Common myeloid progenitor, CD34-positive (primary cell): ENCODE measurements around the gene BRINP3.

Experiments used
- CTCF ChIA-PET: fragments of 350-600 bp; sonication (Branson Sonifier 250); formaldehyde crosslinking; loops from one replicate; lab custom pipeline; 2021; ENCODE audit warnings: antibody characterized with exemption; lab: Charles Lee
- POLR2A ChIA-PET: fragments of 350-600 bp; sonication (Branson Sonifier 250); formaldehyde crosslinking; loops from one replicate; lab custom pipeline; 2021; ENCODE audit warnings: antibody characterized with exemption; lab: Charles Lee
- DNase-seq, 3 donors: peaks; one replicate each; pipeline versions ENCODE4 v3.0.0 to v3.0.0-alpha.2; 2013
- H3K27ac ChIP-seq, 2 experiments: 1 replicate in 1 of 2; 2 replicates in 1 of 2; pipeline ENCODE4 v1.7.0; 2013; ENCODE audit warnings: inconsistent platforms in 2 of 2, low read length in 2 of 2, mild to moderate bottlenecking in 2 of 2, low read depth in 1 of 2, moderate library complexity in 1 of 2; ENCODE audit not compliant: severe bottlenecking in 2 of 2, insufficient read depth in 1 of 2, poor library complexity in 1 of 2
- H3K27me3 ChIP-seq, 5 experiments: replicated peaks in 2 of 5; 1 replicate in 3 of 5; 2 replicates in 2 of 5; pipeline versions ENCODE4 v1.6.1 to v1.7.0; 2013; ENCODE audit warnings: low read length in 4 of 5, mild to moderate bottlenecking in 2 of 5, moderate library complexity in 2 of 5, inconsistent platforms in 1 of 5; ENCODE audit not compliant: insufficient read depth in 5 of 5, control insufficient read depth in 4 of 5
- H3K36me3 ChIP-seq, 4 experiments: 1 replicate in 2 of 4; 2 replicates in 2 of 4; pipeline versions ENCODE4 v1.6.1 to v1.7.0; 2013; ENCODE audit warnings: low read length in 3 of 4, control low read depth in 1 of 4, mild to moderate bottlenecking in 1 of 4; ENCODE audit not compliant: control insufficient read depth in 4 of 4, insufficient read depth in 4 of 4
- H3K4me1 ChIP-seq, 4 experiments: 1 replicate in 3 of 4; 2 replicates in 1 of 4; pipeline versions ENCODE4 v1.6.1 to v1.7.1; 2013; ENCODE audit warnings: low read length in 3 of 4, mild to moderate bottlenecking in 3 of 4, control low read depth in 1 of 4, inconsistent platforms in 1 of 4, moderate library complexity in 1 of 4; ENCODE audit not compliant: control insufficient read depth in 4 of 4, insufficient read depth in 4 of 4; ENCODE audit errors: control extremely low read depth in 1 of 4
- H3K4me3 ChIP-seq, 7 experiments: 1 replicate in 4 of 7; 2 replicates in 3 of 7; pipeline versions ENCODE4 v1.5.1 to v1.7.0; 2013; ENCODE audit warnings: mild to moderate bottlenecking in 7 of 7, low read length in 6 of 7, moderate library complexity in 6 of 7, inconsistent platforms in 2 of 7, low read depth in 2 of 7, control low read depth in 1 of 7; ENCODE audit not compliant: insufficient read depth in 4 of 7, control insufficient read depth in 1 of 7; ENCODE audit errors: extremely low read depth in 1 of 7
- H3K9me3 ChIP-seq, 5 experiments: 1 replicate in 4 of 5; 2 replicates in 1 of 5; pipeline versions ENCODE4 v1.6.1 to v1.7.1; 2013; ENCODE audit warnings: low read length in 4 of 5, mild to moderate bottlenecking in 2 of 5, inconsistent platforms in 1 of 5, low read depth in 1 of 5, moderate library complexity in 1 of 5; ENCODE audit not compliant: control insufficient read depth in 4 of 5, insufficient read depth in 2 of 5; ENCODE audit errors: control extremely low read depth in 1 of 5
- WGBS: methylation state at CpG from one replicate; pipeline ENCODE4 v1.1.5; 2013; ENCODE audit not compliant: insufficient coverage; 5-methylcytosine and 5-hydroxymethylcytosine counted together

Gene BRINP3

DNA sequence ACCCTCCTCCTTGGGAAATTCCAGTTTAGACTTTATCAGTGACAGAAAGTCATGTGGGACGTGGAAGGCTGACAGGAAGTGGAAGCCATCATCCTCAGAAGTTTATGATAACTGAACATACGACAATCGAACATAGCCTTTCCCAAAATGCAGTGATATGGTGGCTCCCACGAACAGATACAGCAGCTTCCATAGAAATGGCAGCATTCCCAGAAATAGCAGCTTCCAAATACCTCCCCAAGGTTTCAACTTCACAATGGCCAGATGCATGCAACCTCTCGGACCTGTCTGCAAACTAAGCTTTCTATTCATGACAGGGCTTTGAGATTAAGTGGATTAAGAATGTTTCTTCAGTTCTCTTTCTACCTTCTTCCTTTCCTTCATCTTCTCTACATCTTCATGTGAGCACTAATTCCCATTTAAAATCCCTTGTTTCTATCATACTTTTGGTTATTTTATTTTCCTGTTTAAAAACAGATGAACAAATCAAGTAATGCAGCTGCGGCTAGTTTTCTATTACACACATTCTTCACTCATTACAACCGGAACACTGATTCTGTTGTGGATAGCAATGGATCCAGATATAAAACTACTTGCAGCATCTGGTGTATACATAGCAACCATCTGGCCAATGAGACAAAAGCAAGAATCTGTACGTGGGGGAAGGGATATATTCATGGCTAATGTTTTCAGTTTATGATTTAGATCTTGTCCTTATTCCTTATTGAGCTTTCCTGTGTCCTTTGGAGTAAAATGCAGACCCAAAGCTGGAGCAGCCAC lies 304.8 kb downstream of the BRINP3 start:
- no peak overlapping the region for H3K27ac ChIP-seq
- WGBS = 87% methylated on average over 4 of the region's 8 CpGs
- H3K9me3 ChIP-seq = no peaks in the 10 kb centered on the region
- H3K36me3 ChIP-seq = no peaks in the 10 kb centered on the region
- ChIA-PET CTCF (no interaction called here), POLR2A (no interaction called here)
- no peak for DNase-seq
- H3K4me1 ChIP-seq = no peaks in the 10 kb centered on the region
- H3K27me3 ChIP-seq = no peaks in the 10 kb centered on the region
- H3K4me3 ChIP-seq = no peak overlapping the region

GRCh38 chr1:190170321-190170720 lies 307.3 kb downstream of the BRINP3 start:
- Histone ChIP-seq H3K36me3 (no peaks in the 10 kb centered on the region), H3K27me3 (no peaks in the 10 kb centered on the region), H3K4me1 (no peaks in the 10 kb centered on the region), H3K9me3 (no peaks in the 10 kb centered on the region), H3K27ac (no peak overlapping the region), H3K4me3 (no peak overlapping the region)
- DNase-seq = no peak
- no CpG with 5 or more reads among the region's 3 CpGs for WGBS
- CTCF ChIA-PET = no interaction called here
- POLR2A ChIA-PET = no interaction called here

GRCh38 chr1:190169311-190170067 lies 308.2 kb downstream of the BRINP3 start:
- POLR2A ChIA-PET = no interaction called here
- Histone ChIP-seq H3K4me3 (no peak overlapping the region), H3K36me3 (no peaks in the 10 kb centered on the region), H3K27ac (no peak overlapping the region), H3K27me3 (no peaks in the 10 kb centered on the region), H3K9me3 (no peaks in the 10 kb centered on the region), H3K4me1 (no peaks in the 10 kb centered on the region)
- CTCF ChIA-PET = no interaction called here
- WGBS = no CpG with 5 or more reads among the region's 3 CpGs
- DNase-seq = no peak

DNA sequence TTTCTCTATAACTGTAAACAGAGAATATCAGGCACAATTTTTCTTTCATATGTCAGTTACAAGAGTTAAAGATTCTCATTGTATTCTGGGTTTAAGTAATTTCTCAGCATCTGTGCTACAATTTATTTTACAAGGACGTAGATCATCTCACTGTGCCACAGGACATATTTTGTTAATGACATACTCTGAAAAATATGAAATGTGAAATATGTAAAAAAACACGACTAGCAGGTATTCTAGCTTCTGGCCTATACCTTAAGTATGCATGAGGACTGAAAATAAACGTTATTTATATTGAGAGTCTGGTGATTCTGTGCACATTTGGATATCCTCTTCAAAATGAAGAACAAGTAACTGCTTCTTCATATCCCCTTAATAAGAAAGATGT lies 308.8 kb downstream of the BRINP3 start:
- Histone ChIP-seq H3K27ac (no peak overlapping the region), H3K27me3 (no peaks in the 10 kb centered on the region), H3K9me3 (no peaks in the 10 kb centered on the region), H3K4me1 (no peaks in the 10 kb centered on the region), H3K4me3 (no peak overlapping the region), H3K36me3 (no peaks in the 10 kb centered on the region)
- CTCF ChIA-PET = no interaction called here
- no CpG with 5 or more reads among the region's 3 CpGs for WGBS
- POLR2A ChIA-PET = no interaction called here
- DNase-seq = no peak

GRCh38 chr1:190168116-190168892 lies 309.4 kb downstream of the BRINP3 start:
- no peaks in the 10 kb centered on the region for H3K4me1 ChIP-seq
- ChIA-PET POLR2A (no interaction called here), CTCF (no interaction called here)
- no peaks in the 10 kb centered on the region for H3K9me3 ChIP-seq
- WGBS = no CpG with 5 or more reads among the region's 3 CpGs
- no peak for DNase-seq
- no peaks in the 10 kb centered on the region for H3K36me3 ChIP-seq
- H3K4me3 ChIP-seq = no peak overlapping the region
- H3K27ac ChIP-seq = no peak overlapping the region
- H3K27me3 ChIP-seq = no peaks in the 10 kb centered on the region

GRCh38 chr1:190159146-190159545 lies 318.5 kb downstream of the BRINP3 start:
- POLR2A ChIA-PET = no interaction called here
- no peak for DNase-seq
- Histone ChIP-seq H3K27ac (no peak overlapping the region), H3K36me3 (no peaks in the 10 kb centered on the region), H3K9me3 (no peaks in the 10 kb centered on the region), H3K4me3 (no peak overlapping the region), H3K27me3 (no peaks in the 10 kb centered on the region), H3K4me1 (no peaks in the 10 kb centered on the region)
- 80% methylated on average over 1 of the region's 2 CpGs for WGBS
- CTCF ChIA-PET = no interaction called here

DNA sequence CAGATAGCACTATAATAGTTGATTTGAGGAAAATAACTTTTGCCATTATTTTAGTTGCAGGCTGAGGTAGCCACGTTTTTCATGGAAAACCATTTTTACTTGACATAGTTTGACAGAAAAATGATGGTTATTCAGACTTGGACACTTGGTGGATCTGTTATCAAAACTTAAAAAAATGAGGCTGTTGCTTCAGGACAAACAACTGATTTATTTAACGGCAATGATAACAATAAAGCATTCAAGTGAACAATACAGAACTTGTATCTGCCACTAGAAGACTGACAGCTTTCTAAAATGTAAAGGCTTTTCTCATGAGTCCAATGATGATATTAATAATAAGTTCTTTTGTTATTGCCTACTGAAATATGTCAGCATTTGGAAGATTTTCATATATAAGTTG lies 322.9 kb downstream of the BRINP3 start:
- 50% methylated on average over 1 of the region's 2 CpGs for WGBS
- POLR2A ChIA-PET = no interaction called here

More for the DNA sequence above, 322.9 kb downstream of the BRINP3 start:
- Histone ChIP-seq H3K4me3 (no peak overlapping the region), H3K36me3 (no peaks in the 10 kb centered on the region), H3K9me3 (no peaks in the 10 kb centered on the region), H3K27ac (no peak overlapping the region), H3K27me3 (no peaks in the 10 kb centered on the region), H3K4me1 (no peaks in the 10 kb centered on the region)
- no peak for DNase-seq
- CTCF ChIA-PET = no interaction called here
